ENCODE results near the gene ANKS6.

Gene ANKS6

GRCh38 chr9:98743329-98743728 is 53.0 kb downstream of the ANKS6 start:
- H3K9ac ChIP-seq (ENCODE audit: low read depth in 1 of 2, low read length in 2 of 2) = no peak overlapping the region
- H3K36me3 ChIP-seq (ENCODE audit: control insufficient read depth in 2 of 2, insufficient read depth in 2 of 2, low read length in 2 of 2) = peaks cover 7 to 19% of the 10 kb centered on the region in 2 donors
- no peaks in the 10 kb centered on the region for H3K9me3 ChIP-seq (ENCODE audit: control insufficient read depth in 2 of 2, low read length in 2 of 2)
- no peaks in the 10 kb centered on the region for H3K4me1 ChIP-seq (ENCODE audit: control insufficient read depth in 2 of 2, insufficient read depth in 2 of 2, low read length in 2 of 2)
- H3K27ac ChIP-seq (ENCODE audit: low read depth in 2 of 2, low read length in 2 of 2) = no peak overlapping the region
- no peak overlapping the region for H3K4me3 ChIP-seq (ENCODE audit: low read length in 2 of 2)
- no peaks in the 10 kb centered on the region for H3K27me3 ChIP-seq (ENCODE audit: control insufficient read depth in 2 of 2, insufficient read depth in 2 of 2, low read length in 2 of 2)

- Histone ChIP-seq H3K27me3 (ENCODE audit: control insufficient read depth in 2 of 2, insufficient read depth in 2 of 2, low read length in 2 of 2) (no peaks in the 10 kb centered on the region), H3K27ac (ENCODE audit: low read depth in 2 of 2, low read length in 2 of 2) (no peak overlapping the region), H3K4me3 (ENCODE audit: low read length in 2 of 2) (no peak overlapping the region), H3K4me1 (ENCODE audit: control insufficient read depth in 2 of 2, insufficient read depth in 2 of 2, low read length in 2 of 2) (no peaks in the 10 kb centered on the region), H3K9me3 (ENCODE audit: control insufficient read depth in 2 of 2, low read length in 2 of 2) (no peaks in the 10 kb centered on the region), H3K9ac (ENCODE audit: low read depth in 1 of 2, low read length in 2 of 2) (no peak overlapping the region), H3K36me3 (ENCODE audit: control insufficient read depth in 2 of 2, insufficient read depth in 2 of 2, low read length in 2 of 2) (peaks cover 7 to 14% of the 10 kb centered on the region in 2 donors)
Observed at GRCh38 chr9:98742325-98743280, 53.8 kb downstream of the ANKS6 start.

DNA sequence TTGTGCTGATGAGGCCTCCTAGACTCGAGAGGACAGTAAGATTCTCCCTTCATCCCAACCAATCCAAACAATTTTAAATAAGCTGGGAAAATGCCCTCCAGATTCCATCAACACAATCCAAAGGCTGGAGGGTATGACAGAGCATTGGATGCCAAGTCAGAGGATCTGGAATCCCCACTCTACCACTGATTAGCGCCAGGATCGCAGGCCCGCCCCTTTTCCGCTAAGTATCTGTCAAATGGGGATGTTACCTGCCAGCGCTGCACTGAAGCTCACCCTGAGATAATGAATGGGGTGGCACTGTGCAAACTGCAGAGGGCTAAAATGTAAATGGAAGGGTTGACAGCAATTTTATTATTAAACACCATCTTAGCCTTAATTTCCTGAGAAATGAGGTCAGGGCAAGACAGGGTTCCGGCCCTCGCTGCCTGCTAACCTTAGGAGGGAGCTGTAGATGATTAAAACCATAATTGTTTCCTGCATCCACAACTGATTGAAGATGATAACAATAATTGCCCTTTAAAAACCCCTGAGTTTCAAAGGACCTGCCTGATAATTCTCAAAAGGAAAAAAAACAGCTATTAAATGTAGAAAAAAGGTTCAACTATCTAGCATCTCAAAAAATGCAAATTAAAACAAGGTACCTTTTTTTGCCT is 56.0 kb downstream of the ANKS6 start:
- no peaks in the 10 kb centered on the region for H3K9me3 ChIP-seq (ENCODE audit: control insufficient read depth in 2 of 2, low read length in 2 of 2)
- no peak overlapping the region for H3K9ac ChIP-seq (ENCODE audit: low read depth in 1 of 2, low read length in 2 of 2)
- no peaks in the 10 kb centered on the region for H3K27me3 ChIP-seq (ENCODE audit: control insufficient read depth in 2 of 2, insufficient read depth in 2 of 2, low read length in 2 of 2)
- H3K36me3 ChIP-seq (ENCODE audit: control insufficient read depth in 2 of 2, insufficient read depth in 2 of 2, low read length in 2 of 2) = peaks cover 13 to 15% of the 10 kb centered on the region in 2 donors
- H3K4me1 ChIP-seq (ENCODE audit: control insufficient read depth in 2 of 2, insufficient read depth in 2 of 2, low read length in 2 of 2) = no peaks in the 10 kb centered on the region
- H3K27ac ChIP-seq (ENCODE audit: low read depth in 2 of 2, low read length in 2 of 2) = no peak overlapping the region
- no peak overlapping the region for H3K4me3 ChIP-seq (ENCODE audit: low read length in 2 of 2)

- no peaks in the 10 kb centered on the region for H3K4me1 ChIP-seq (ENCODE audit: control insufficient read depth in 2 of 2, insufficient read depth in 2 of 2, low read length in 2 of 2)
- peaks cover 8 to 19% of the 10 kb centered on the region in 2 donors for H3K36me3 ChIP-seq (ENCODE audit: control insufficient read depth in 2 of 2, insufficient read depth in 2 of 2, low read length in 2 of 2)
- no peak overlapping the region for H3K4me3 ChIP-seq (ENCODE audit: low read length in 2 of 2)
- no peaks in the 10 kb centered on the region for H3K9me3 ChIP-seq (ENCODE audit: control insufficient read depth in 2 of 2, low read length in 2 of 2)
- no peaks in the 10 kb centered on the region for H3K27me3 ChIP-seq (ENCODE audit: control insufficient read depth in 2 of 2, insufficient read depth in 2 of 2, low read length in 2 of 2)
- no peak overlapping the region for H3K9ac ChIP-seq (ENCODE audit: low read depth in 1 of 2, low read length in 2 of 2)
- no peak overlapping the region for H3K27ac ChIP-seq (ENCODE audit: low read depth in 2 of 2, low read length in 2 of 2)
Observed at GRCh38 chr9:98738741-98739140, 57.6 kb downstream of the ANKS6 start.

DNA sequence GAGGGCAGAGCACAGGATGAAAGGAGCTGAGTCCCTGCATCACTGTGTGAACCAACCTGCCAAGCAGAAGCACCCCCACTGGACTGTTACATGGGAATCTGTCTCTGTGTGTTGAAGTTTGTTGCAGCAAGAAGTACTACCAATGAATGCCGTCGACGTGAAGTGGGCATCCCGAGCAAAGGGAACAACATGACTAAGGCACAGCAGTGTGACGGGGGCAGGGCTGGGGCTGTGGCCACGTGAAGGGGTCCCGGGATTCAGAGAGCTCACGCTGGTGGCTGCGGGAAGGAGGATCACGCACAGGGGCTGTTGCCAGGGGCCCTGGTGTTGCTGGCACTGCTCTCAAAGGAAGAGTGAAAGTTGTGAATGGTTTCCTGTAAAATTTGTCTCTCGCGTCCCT is 60.1 kb downstream of the ANKS6 start:
- H3K4me1 ChIP-seq (ENCODE audit: control insufficient read depth in 2 of 2, insufficient read depth in 2 of 2, low read length in 2 of 2) = no peaks in the 10 kb centered on the region
- H3K27ac ChIP-seq (ENCODE audit: low read depth in 2 of 2, low read length in 2 of 2) = no peak overlapping the region
- peaks cover 8 to 21% of the 10 kb centered on the region in 2 donors for H3K36me3 ChIP-seq (ENCODE audit: control insufficient read depth in 2 of 2, insufficient read depth in 2 of 2, low read length in 2 of 2)
- no peak overlapping the region for H3K4me3 ChIP-seq (ENCODE audit: low read length in 2 of 2)
- H3K27me3 ChIP-seq (ENCODE audit: control insufficient read depth in 2 of 2, insufficient read depth in 2 of 2, low read length in 2 of 2) = no peaks in the 10 kb centered on the region
- H3K9me3 ChIP-seq (ENCODE audit: control insufficient read depth in 2 of 2, low read length in 2 of 2) = no peaks in the 10 kb centered on the region
- no peak overlapping the region for H3K9ac ChIP-seq (ENCODE audit: low read depth in 1 of 2, low read length in 2 of 2)

DNA sequence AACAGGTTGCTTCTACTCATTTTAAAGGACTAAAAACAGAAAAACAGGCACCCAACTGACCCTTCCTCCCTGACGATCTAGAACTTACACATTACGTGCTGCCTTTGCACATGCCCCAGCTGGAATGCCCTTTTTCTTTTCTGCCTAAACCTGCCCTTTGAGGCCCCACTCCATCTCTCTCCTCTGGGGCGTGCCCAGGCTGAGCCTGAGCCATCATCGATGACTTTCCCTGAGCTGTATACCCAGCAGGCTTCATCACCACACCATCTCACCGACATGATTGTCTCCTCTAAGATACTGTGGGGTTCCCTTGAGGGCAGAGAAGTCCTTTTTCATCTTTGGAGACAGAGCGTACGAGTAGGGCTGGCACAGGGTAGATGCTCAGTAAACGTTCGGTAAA is 63.6 kb downstream of the ANKS6 start:
- Histone ChIP-seq H3K27me3 (ENCODE audit: control insufficient read depth in 2 of 2, insufficient read depth in 2 of 2, low read length in 2 of 2) (no peaks in the 10 kb centered on the region), H3K9me3 (ENCODE audit: control insufficient read depth in 2 of 2, low read length in 2 of 2) (no peaks in the 10 kb centered on the region), H3K4me1 (ENCODE audit: control insufficient read depth in 2 of 2, insufficient read depth in 2 of 2, low read length in 2 of 2) (no peaks in the 10 kb centered on the region), H3K27ac (ENCODE audit: low read depth in 2 of 2, low read length in 2 of 2) (no peak overlapping the region), H3K36me3 (ENCODE audit: control insufficient read depth in 2 of 2, insufficient read depth in 2 of 2, low read length in 2 of 2) (peaks cover 8 to 21% of the 10 kb centered on the region in 2 donors), H3K9ac (ENCODE audit: low read depth in 1 of 2, low read length in 2 of 2) (no peak overlapping the region), H3K4me3 (ENCODE audit: low read length in 2 of 2) (no peak overlapping the region)

DNA sequence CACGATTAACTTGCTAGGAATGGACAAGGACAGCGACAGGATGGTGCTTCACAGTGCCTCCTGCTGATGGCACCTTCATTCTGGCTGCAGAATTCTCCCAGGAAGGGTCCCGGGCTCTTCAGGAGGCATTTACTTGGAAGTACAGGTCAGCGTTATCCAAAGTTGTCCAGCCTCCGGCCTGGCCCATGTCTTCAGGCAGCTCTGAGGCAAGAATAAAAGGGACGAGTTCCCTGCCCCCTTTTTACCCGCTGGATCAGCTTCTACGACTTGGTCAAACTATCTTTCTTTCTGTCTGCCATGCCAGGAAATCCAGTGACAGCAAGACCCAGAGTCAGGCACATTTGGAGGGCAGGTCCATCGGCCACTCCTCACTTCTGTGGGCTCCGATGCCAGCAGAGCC is 64.3 kb downstream of the ANKS6 start:
- H3K27me3 ChIP-seq (ENCODE audit: control insufficient read depth in 2 of 2, insufficient read depth in 2 of 2, low read length in 2 of 2) = no peaks in the 10 kb centered on the region
- H3K36me3 ChIP-seq (ENCODE audit: control insufficient read depth in 2 of 2, insufficient read depth in 2 of 2, low read length in 2 of 2) = peaks cover 8 to 21% of the 10 kb centered on the region in 2 donors
- no peak overlapping the region for H3K27ac ChIP-seq (ENCODE audit: low read depth in 2 of 2, low read length in 2 of 2)
- no peak overlapping the region for H3K4me3 ChIP-seq (ENCODE audit: low read length in 2 of 2)
- H3K9ac ChIP-seq (ENCODE audit: low read depth in 1 of 2, low read length in 2 of 2) = no peak overlapping the region
- H3K4me1 ChIP-seq (ENCODE audit: control insufficient read depth in 2 of 2, insufficient read depth in 2 of 2, low read length in 2 of 2) = no peaks in the 10 kb centered on the region
- H3K9me3 ChIP-seq (ENCODE audit: control insufficient read depth in 2 of 2, low read length in 2 of 2) = no peaks in the 10 kb centered on the region

- H3K9ac ChIP-seq (ENCODE audit: low read depth in 1 of 2, low read length in 2 of 2) = no peak overlapping the region
- H3K27ac ChIP-seq (ENCODE audit: low read depth in 2 of 2, low read length in 2 of 2) = no peak overlapping the region
- H3K36me3 ChIP-seq (ENCODE audit: control insufficient read depth in 2 of 2, insufficient read depth in 2 of 2, low read length in 2 of 2) = peaks cover 3 to 15% of the 10 kb centered on the region in 2 donors
Observed at GRCh38 chr9:98730871-98731270, 65.5 kb downstream of the ANKS6 start.

DNA sequence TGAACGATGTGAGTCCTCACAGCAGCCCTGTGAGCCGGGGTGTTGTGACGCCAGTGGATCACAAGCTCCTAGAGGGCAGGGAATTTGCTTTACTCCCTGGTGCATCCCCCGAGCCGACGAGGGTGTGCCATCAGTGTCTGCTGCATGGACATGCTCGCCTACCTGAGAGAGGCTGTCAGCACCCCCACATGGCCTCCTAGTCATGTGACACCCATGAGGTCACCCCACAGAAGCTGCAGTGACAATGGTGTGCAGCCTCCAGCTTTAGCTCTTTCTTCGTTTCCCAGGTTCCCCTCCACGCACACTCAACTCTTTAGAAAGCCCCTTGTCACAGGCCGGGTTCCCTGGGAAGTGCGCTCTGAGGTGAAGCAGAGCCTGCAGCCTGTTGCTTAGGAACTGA is 67.9 kb downstream of the ANKS6 start:
- peaks cover 0 to under 1% of the 10 kb centered on the region in 2 donors for H3K36me3 ChIP-seq (ENCODE audit: control insufficient read depth in 2 of 2, insufficient read depth in 2 of 2, low read length in 2 of 2)
- no peaks in the 10 kb centered on the region for H3K9me3 ChIP-seq (ENCODE audit: control insufficient read depth in 2 of 2, low read length in 2 of 2)
- H3K4me1 ChIP-seq (ENCODE audit: control insufficient read depth in 2 of 2, insufficient read depth in 2 of 2, low read length in 2 of 2) = no peaks in the 10 kb centered on the region
- H3K27ac ChIP-seq (ENCODE audit: low read depth in 2 of 2, low read length in 2 of 2) = no peak overlapping the region
- no peak overlapping the region for H3K4me3 ChIP-seq (ENCODE audit: low read length in 2 of 2)
- no peak overlapping the region for H3K9ac ChIP-seq (ENCODE audit: low read depth in 1 of 2, low read length in 2 of 2)
- no peaks in the 10 kb centered on the region for H3K27me3 ChIP-seq (ENCODE audit: control insufficient read depth in 2 of 2, insufficient read depth in 2 of 2, low read length in 2 of 2)

More at GRCh38 chr9:98730871-98731270, 65.5 kb downstream of the ANKS6 start:
- H3K4me1 ChIP-seq (ENCODE audit: control insufficient read depth in 2 of 2, insufficient read depth in 2 of 2, low read length in 2 of 2) = no peaks in the 10 kb centered on the region
- no peaks in the 10 kb centered on the region for H3K9me3 ChIP-seq (ENCODE audit: control insufficient read depth in 2 of 2, low read length in 2 of 2)
- H3K4me3 ChIP-seq (ENCODE audit: low read length in 2 of 2) = no peak overlapping the region
- no peaks in the 10 kb centered on the region for H3K27me3 ChIP-seq (ENCODE audit: control insufficient read depth in 2 of 2, insufficient read depth in 2 of 2, low read length in 2 of 2)

- Histone ChIP-seq H3K27ac (ENCODE audit: low read depth in 2 of 2, low read length in 2 of 2) (no peak overlapping the region), H3K36me3 (ENCODE audit: control insufficient read depth in 2 of 2, insufficient read depth in 2 of 2, low read length in 2 of 2) (no peaks in the 10 kb centered on the region), H3K9ac (ENCODE audit: low read depth in 1 of 2, low read length in 2 of 2) (no peak overlapping the region), H3K4me3 (ENCODE audit: low read length in 2 of 2) (no peak overlapping the region), H3K27me3 (ENCODE audit: control insufficient read depth in 2 of 2, insufficient read depth in 2 of 2, low read length in 2 of 2) (no peaks in the 10 kb centered on the region), H3K4me1 (ENCODE audit: control insufficient read depth in 2 of 2, insufficient read depth in 2 of 2, low read length in 2 of 2) (no peaks in the 10 kb centered on the region), H3K9me3 (ENCODE audit: control insufficient read depth in 2 of 2, low read length in 2 of 2) (no peaks in the 10 kb centered on the region)
Observed at GRCh38 chr9:98727428-98727827, 68.9 kb downstream of the ANKS6 start.

All from mucosa of rectum (tissue), 2 donors.